HG03196 (cell line): ENCODE results near the gene TOR3A.

ENCODE experiments used
- ATAC-seq: cut with Tn5 transposase; IDR thresholded peaks from one replicate; pipeline ENCODE4 v1.9.1; 2021; ENCODE audit not compliant: unreplicated experiment

TOR3A gene

GRCh38 chr1:179061360-179062282 lies 20.2 kb upstream of the TOR3A start:
- ATAC-seq = no peak

GRCh38 chr1:179066471-179066870 lies 15.4 kb upstream of the TOR3A start:
- no peak for ATAC-seq

GRCh38 chr1:179077396-179077795 lies 4.5 kb upstream of the TOR3A start:
- no peak for ATAC-seq

GRCh38 chr1:179079113-179079761 lies 2.6 kb upstream of the TOR3A start:
- no peak for ATAC-seq

GRCh38 chr1:179080866-179081686 lies 794 bp upstream of the TOR3A start:
- peak; percentile 29 for ATAC-seq

GRCh38 chr1:179082333-179082998 lies 596 bp downstream of the TOR3A start:
- peak; percentile 14 for ATAC-seq

GRCh38 chr1:179082999-179083335 lies 1.1 kb downstream of the TOR3A start:
- ATAC-seq = no peak

GRCh38 chr1:179083533-179083932 lies 1.7 kb downstream of the TOR3A start:
- ATAC-seq = no peak

GRCh38 chr1:179087665-179088064 lies 5.8 kb downstream of the TOR3A start:
- no peak for ATAC-seq

- no peak for ATAC-seq
These were observed 8.1 kb downstream of the TOR3A start for GRCh38 chr1:179089827-179090482.

GRCh38 chr1:179090522-179090921 lies 8.7 kb downstream of the TOR3A start:
- ATAC-seq = no peak

GRCh38 chr1:179090923-179091322 lies 9.1 kb downstream of the TOR3A start:
- no peak for ATAC-seq

- no peak for ATAC-seq
These were observed 9.9 kb downstream of the TOR3A start for GRCh38 chr1:179091691-179092165.

- no peak for ATAC-seq
These were observed 11.1 kb downstream of the TOR3A start for GRCh38 chr1:179092896-179093461.

GRCh38 chr1:179094818-179095217 lies 12.9 kb downstream of the TOR3A start:
- no peak for ATAC-seq

- no peak for ATAC-seq
These were observed 13.5 kb downstream of the TOR3A start for GRCh38 chr1:179095377-179095776.

- ATAC-seq = no peak
These were observed 14.1 kb downstream of the TOR3A start for GRCh38 chr1:179095924-179096323.

GRCh38 chr1:179099891-179100290 lies 18.0 kb downstream of the TOR3A start:
- ATAC-seq = no peak

GRCh38 chr1:179101566-179101965 lies 19.7 kb downstream of the TOR3A start:
- ATAC-seq = no peak

GRCh38 chr1:179103999-179104398 lies 22.1 kb downstream of the TOR3A start:
- no peak for ATAC-seq
